ENCODE results near the gene MRPS27.

MRPS27 gene

GRCh38 chr5:72319976-72320752 lies at the start of gene MRPS27, which contains the start of gene PTCD2:
Gene MRPS27, minus strand, starts transcription at chr5:72320240. Its CDS starts 19 bp downstream, at chr5:72320221.
Gene PTCD2, plus strand, starts transcription at chr5:72320373. Its CDS starts 10 bp downstream, at chr5:72320383.
- ATAC-seq = peak; percentile 100
- DNase-seq = peak; percentile 91

GRCh38 chr5:72369711-72370110 lies 49.7 kb upstream of the MRPS27 start:
- no peak for DNase-seq
- ATAC-seq = no peak

GRCh38 chr5:72369301-72369700 lies 49.3 kb upstream of the MRPS27 start:
- DNase-seq (no peak), ATAC-seq (no peak)

- no peak for ATAC-seq
- no peak for DNase-seq
Observed at GRCh38 chr5:72368271-72368670, 48.2 kb upstream of the MRPS27 start.

- no peak for ATAC-seq
- DNase-seq = peak; percentile 7
Observed at GRCh38 chr5:72366324-72366976, 46.4 kb upstream of the MRPS27 start.

- DNase-seq = no peak
- ATAC-seq = no peak
Observed at GRCh38 chr5:72364951-72365350, 44.9 kb upstream of the MRPS27 start.

- no peak for ATAC-seq
Observed at GRCh38 chr5:72364171-72364570, 44.1 kb upstream of the MRPS27 start.

GRCh38 chr5:72363166-72363802 lies 43.2 kb upstream of the MRPS27 start:
- DNase-seq = no peak

More at GRCh38 chr5:72364171-72364570, 44.1 kb upstream of the MRPS27 start:
- DNase-seq = no peak

GRCh38 chr5:72359886-72360285 lies 39.8 kb upstream of the MRPS27 start:
- ATAC-seq (no peak), DNase-seq (no peak)

More at GRCh38 chr5:72363166-72363802, 43.2 kb upstream of the MRPS27 start:
- ATAC-seq = no peak

DNA sequence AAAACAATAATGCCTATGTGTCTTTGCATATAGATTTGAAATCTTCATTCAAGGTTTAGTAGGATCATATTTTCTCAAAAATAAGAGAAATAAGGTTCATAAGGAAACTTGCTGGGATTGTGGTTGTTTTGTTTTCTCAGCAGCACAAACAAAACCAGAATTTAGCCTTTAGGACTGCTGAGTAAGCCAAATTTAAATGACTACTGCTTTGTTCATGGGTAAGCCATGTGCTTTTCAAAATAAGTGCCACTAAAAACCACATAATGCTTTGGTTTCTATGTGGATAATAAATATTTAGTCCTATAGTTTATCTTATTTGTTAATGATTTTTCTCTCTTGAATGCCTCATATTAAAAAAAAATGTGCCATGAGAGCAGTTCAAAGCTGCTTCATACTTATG lies 38.9 kb upstream of the MRPS27 start:
- DNase-seq (no peak), ATAC-seq (no peak)

DNA sequence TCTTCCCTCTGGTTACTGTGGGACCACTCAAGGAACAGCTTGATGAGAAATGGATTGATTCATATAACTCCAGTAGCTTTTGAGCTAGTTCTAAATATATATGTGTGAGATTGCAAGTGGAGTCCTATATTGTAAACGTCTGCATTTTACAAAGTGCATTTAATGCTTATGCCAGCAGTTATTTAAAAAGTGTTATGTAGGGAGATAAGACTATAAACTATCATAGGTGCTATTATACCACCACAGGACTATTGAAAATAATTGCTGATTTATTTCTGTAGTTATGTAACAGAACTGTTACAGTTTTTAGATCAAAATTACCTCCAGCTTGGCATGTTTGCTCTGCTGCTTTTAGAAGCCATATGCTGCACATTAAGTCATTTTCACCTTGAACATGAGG lies 36.3 kb upstream of the MRPS27 start:
- DNase-seq (no peak), ATAC-seq (no peak)

GRCh38 chr5:72355706-72356299 lies 35.8 kb upstream of the MRPS27 start:
- no peak for ATAC-seq
- no peak for DNase-seq

DNA sequence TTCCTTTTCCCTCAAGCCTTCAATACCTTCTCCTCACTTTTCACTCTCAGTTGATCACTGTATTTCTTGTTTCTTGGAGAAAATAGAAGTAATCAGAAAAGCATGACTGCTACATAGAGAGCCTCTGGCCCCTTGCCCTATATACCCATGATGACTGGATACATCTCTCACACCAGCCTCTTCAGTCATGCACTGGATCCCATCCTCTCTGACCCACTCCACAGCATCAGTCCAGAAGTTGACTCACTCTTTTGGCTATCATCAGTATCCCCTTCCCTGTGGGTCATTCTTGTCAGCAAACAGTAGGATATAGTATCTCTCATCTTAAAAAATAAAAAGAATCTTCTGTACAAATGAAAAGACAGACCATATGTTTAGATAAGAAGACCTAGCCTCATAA lies 33.0 kb upstream of the MRPS27 start:
- DNase-seq (no peak), ATAC-seq (no peak)

DNA sequence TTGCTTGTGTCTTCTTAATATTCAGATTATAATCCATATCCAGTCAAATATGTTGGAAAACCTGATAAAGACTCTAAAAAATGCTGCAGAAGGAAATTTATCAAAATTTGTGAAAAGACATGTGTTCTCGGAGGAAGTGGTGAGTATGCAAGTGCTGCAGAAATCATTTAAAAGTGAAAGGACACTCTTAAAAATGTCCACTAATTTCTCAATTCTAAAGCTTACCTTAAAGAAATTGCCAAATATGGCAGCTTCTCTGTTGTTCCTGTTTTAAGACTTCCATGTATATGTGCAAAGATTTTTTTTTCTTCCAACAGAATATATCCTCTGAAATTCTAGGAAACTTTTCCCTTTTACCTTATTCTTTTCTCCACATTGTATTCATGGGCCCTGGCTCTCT lies 32.6 kb upstream of the MRPS27 start:
- ATAC-seq = no peak
- DNase-seq = no peak

DNA sequence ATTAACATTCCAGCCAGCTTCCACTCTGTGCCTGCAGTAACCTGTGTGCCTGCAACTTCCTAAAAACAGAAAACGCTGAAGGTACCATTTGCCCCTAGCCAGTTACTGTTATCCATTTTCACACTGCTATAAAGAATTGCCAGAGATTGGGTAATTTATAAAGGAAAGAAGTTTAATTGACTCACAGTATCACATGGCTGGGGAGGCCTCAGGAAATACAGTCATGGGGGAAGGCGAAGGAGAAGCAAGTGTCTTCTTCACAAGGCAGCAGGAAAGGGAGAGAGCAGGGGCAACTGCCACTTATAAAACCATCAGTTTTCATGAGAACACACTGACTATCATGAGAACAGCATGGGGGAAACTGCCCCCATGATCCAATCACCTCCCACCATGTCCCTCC lies 31.3 kb upstream of the MRPS27 start:
- ATAC-seq (no peak), DNase-seq (no peak)

- DNase-seq (no peak), ATAC-seq (peak; percentile 85)
Observed at GRCh38 chr5:72347801-72348308, 27.8 kb upstream of the MRPS27 start.

DNA sequence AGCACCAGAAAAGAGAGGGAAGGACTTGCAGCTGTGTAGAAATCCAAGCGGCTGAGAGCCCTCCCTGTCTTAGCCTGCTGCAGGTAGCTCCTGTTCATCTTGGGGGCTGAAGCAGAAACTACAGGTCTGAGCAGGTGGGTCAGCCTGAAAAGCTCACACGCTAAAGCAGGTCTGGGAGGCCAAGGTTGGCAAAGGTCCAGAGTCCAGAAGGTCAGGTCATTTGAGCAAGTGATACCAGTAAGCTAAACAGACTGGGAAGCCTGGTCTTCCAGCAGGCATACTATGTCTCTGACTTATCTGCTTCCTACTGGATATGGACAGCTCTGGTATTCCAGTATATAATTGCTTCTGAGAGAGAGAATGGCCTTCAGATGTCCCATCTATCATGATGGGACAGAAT lies 26.4 kb upstream of the MRPS27 start:
- ATAC-seq (no peak), DNase-seq (no peak)

GRCh38 chr5:72338689-72339209 lies 18.7 kb upstream of the MRPS27 start:
- ATAC-seq (no peak), DNase-seq (no peak)

GRCh38 chr5:72337159-72337558 lies 17.1 kb upstream of the MRPS27 start:
- no peak for DNase-seq
- no peak for ATAC-seq

DNA sequence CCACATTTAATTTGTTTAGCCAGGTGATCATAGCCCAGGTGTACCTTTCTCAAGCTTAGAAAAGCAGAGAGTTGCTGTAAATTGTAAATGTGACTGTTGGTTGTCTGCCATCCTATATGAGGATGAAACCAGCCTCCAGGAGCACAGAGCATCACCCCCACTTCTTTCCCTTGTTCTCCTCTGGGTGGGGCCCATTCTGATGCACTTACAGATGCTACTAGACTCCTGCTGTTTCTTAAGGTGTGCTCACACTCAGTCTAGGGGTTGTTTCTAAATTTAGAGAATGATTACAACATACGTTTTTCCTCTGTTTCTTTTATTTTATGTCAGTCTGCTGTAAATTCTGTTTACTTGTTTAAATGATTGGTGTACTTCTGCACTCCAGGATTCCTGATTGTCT lies 10.7 kb upstream of the MRPS27 start:
- DNase-seq (no peak), ATAC-seq (no peak)

GRCh38 chr5:72328172-72328571 lies 8.1 kb upstream of the MRPS27 start:
- ATAC-seq (no peak), DNase-seq (no peak)

- ATAC-seq = no peak
- DNase-seq = no peak
Observed at GRCh38 chr5:72326306-72326649, 6.2 kb upstream of the MRPS27 start.
